GM12878 (cell line): ENCODE data around the gene AFAP1.

ENCODE experiments used
- POLR2A ChIP-seq: IDR thresholded peaks from 2 replicates; pipeline ENCODE4 v1.6.1; 2011; ENCODE audit warnings: low read depth, mild to moderate bottlenecking, low read length
- RBBP5 ChIP-seq: fragments of 200-600 bp; sonication (generic); conservative IDR thresholded peaks from 2 replicates; pipeline ENCODE4 v1.6.1; 2016
- TCF12 ChIP-seq: IDR thresholded peaks from 2 replicates; pipeline ENCODE4 v1.6.1; 2011; ENCODE audit warnings: low read depth, mild to moderate bottlenecking, low read length
- YY1 ChIP-seq: IDR thresholded peaks from 2 replicates; pipeline ENCODE4 v1.6.1; 2011; ENCODE audit warnings: low read depth, mild to moderate bottlenecking, low read length
- ZZZ3 ChIP-seq: IDR thresholded peaks from 2 replicates; pipeline ENCODE4 v1.6.1; 2011; ENCODE audit warnings: low read depth; ENCODE audit not compliant: control insufficient read depth, insufficient read length
- TF ChIP-seq, protein P1 (sequence below), 3 experiments: IDR thresholded peaks in 2 of 3; conservative IDR thresholded peaks in 1 of 3; 2 replicates each; pipeline ENCODE4 v1.5.1; 2011; ENCODE audit warnings: low read depth in 3 of 3, low read length in 3 of 3, mild to moderate bottlenecking in 3 of 3, control low read depth in 2 of 3, moderate library complexity in 2 of 3, inconsistent platforms in 1 of 3, mixed read lengths in 1 of 3; ENCODE audit not compliant: control insufficient read depth in 2 of 3, insufficient read depth in 1 of 3; ENCODE audit errors: extremely low read depth in 1 of 3
- TF ChIP-seq, protein P2 (sequence below): IDR thresholded peaks from 2 replicates; pipeline ENCODE4 v1.6.1; 2011; ENCODE audit warnings: low read depth, low read length, improper control_type of control experiment, borderline replicate concordance
- TF ChIP-seq, protein P3 (sequence below): IDR thresholded peaks from 2 replicates; pipeline ENCODE4 v1.6.1; 2012; ENCODE audit warnings: low read depth, low read length, improper control_type of control experiment

DNA sequence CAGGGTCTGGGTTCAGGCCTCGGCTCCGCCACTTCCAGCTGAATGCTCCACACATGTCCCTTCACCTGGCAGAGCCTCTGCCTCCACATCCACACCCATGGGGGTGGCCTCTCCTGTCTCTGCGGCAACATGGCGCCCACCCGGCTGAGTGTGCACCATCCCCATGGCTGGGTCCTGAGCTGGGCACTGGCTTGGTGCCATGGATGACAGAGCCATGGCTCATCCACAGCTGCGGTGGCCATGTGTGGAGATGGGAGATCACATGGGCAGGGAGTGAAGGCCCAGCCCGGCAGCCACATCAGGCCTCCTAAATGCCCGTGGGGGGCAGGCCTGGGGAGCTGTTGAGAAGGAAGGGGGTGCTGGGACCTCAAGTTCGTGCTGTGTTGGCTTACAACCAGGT lies 213.7 kb downstream of the AFAP1 start:
- TF ChIP-seq YY1 (no peak), POLR2A (no peak), ZZZ3 (no peak), RBBP5 (no peak), TCF12 (no peak)
- TF ChIP-seq, protein P1, sequence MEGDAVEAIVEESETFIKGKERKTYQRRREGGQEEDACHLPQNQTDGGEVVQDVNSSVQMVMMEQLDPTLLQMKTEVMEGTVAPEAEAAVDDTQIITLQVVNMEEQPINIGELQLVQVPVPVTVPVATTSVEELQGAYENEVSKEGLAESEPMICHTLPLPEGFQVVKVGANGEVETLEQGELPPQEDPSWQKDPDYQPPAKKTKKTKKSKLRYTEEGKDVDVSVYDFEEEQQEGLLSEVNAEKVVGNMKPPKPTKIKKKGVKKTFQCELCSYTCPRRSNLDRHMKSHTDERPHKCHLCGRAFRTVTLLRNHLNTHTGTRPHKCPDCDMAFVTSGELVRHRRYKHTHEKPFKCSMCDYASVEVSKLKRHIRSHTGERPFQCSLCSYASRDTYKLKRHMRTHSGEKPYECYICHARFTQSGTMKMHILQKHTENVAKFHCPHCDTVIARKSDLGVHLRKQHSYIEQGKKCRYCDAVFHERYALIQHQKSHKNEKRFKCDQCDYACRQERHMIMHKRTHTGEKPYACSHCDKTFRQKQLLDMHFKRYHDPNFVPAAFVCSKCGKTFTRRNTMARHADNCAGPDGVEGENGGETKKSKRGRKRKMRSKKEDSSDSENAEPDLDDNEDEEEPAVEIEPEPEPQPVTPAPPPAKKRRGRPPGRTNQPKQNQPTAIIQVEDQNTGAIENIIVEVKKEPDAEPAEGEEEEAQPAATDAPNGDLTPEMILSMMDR (IDR thresholded peaks at IDR 0.05 in 2 of 3, conservative IDR thresholded peaks at IDR 0.05 in 1 of 3; ENCODE audit: control insufficient read depth in 2 of 3, extremely low read depth in 1 of 3, insufficient read depth in 1 of 3, low read depth in 3 of 3, low read length in 3 of 3), result no peak
- TF ChIP-seq, protein P2, sequence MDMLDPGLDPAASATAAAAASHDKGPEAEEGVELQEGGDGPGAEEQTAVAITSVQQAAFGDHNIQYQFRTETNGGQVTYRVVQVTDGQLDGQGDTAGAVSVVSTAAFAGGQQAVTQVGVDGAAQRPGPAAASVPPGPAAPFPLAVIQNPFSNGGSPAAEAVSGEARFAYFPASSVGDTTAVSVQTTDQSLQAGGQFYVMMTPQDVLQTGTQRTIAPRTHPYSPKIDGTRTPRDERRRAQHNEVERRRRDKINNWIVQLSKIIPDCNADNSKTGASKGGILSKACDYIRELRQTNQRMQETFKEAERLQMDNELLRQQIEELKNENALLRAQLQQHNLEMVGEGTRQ, result no peak
- TF ChIP-seq, protein P3, sequence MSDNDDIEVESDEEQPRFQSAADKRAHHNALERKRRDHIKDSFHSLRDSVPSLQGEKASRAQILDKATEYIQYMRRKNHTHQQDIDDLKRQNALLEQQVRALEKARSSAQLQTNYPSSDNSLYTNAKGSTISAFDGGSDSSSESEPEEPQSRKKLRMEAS, result no peak
